ENCODE measurements around the gene TOR1AIP1.

Gene TOR1AIP1

GRCh38 chr1:179953974-179954492 lies 71.9 kb downstream of the TOR1AIP1 start:
- peak overlapping the region; percentile 93 for H3K27ac ChIP-seq (ENCODE audit: extremely low read depth, low read depth, low read length)
- POLR2A ChIA-PET, result interaction anchor here (0.7 to 2.9 kb wide), 6 partner anchors 15 to 72 kb away, joined by 3 to 29 read pairs (median 4); partner anchors contain the start of gene TOR1AIP1
- peak overlapping the region; percentile 100 for H3K4me3 ChIP-seq (ENCODE audit: low read depth, low read length)
- H3K9me3 ChIP-seq (ENCODE audit: control insufficient read depth, insufficient read depth, low read depth, low read length), result no peaks in the 10 kb centered on the region
- peaks cover 4% of the 10 kb centered on the region; the same call in 1 of the 2 replicates for H3K4me1 ChIP-seq (ENCODE audit: control insufficient read depth, insufficient read depth, low read length)
- CTCF ChIA-PET, result interaction anchor here (0.6 to 1.8 kb wide), 6 partner anchors 17 to 170 kb away, joined by 3 to 6 read pairs (median 4); no protein-coding TSS in a partner anchor
- H3K36me3 ChIP-seq (ENCODE audit: control insufficient read depth in 2 of 2, insufficient read depth in 1 of 2, low read length in 2 of 2), result no peaks in the 10 kb centered on the region
- TF ChIP-seq ZBTB44 (tag by site-specific recombination; IDR thresholded peaks at IDR 0.05) (no peak), PRDM1 (tag by site-specific recombination; IDR thresholded peaks at IDR 0.05) (peak; percentile 65; the same call in 1 of the 2 replicates), ZNF132 (tag by site-specific recombination; IDR thresholded peaks at IDR 0.05; ENCODE audit: borderline replicate concordance) (no peak), MZF1 (tag by site-specific recombination; IDR thresholded peaks at IDR 0.05; ENCODE audit: borderline replicate concordance) (peak; percentile 52; the same call in 1 of the 2 replicates), ZBTB11 (tag by site-specific recombination; conservative IDR thresholded peaks at IDR 0.05; ENCODE audit: low read depth) (peak; percentile 66), CTCF (tag by site-specific recombination; IDR thresholded peaks at IDR 0.05) (peak; percentile 75; the same call in 1 of the 2 replicates), ZNF704 (tag by site-specific recombination; IDR thresholded peaks at IDR 0.05) (no peak), ZBTB7A (tag by site-specific recombination; IDR thresholded peaks at IDR 0.05; ENCODE audit: low read depth) (no peak; the same call in 1 of the 2 replicates), ZNF148 (tag by site-specific recombination; IDR thresholded peaks at IDR 0.05; ENCODE audit: borderline replicate concordance) (no peak), ZNF792 (tag by site-specific recombination; IDR thresholded peaks at IDR 0.05) (no peak), TRIM28 (IDR thresholded peaks at IDR 0.05; ENCODE audit: borderline replicate concordance, low read length) (0 out of 2 replicates have a peak, but pooled peaks have one; percentile 84), KLF16 (tag by site-specific recombination; IDR thresholded peaks at IDR 0.05) (0 out of 2 replicates have a peak, but pooled peaks have one; percentile 42), ZNF600 (tag by site-specific recombination; IDR thresholded peaks at IDR 0.05) (no peak), ZNF174 (tag by site-specific recombination; IDR thresholded peaks at IDR 0.05) (no peak), ZNF37A (tag by site-specific recombination; IDR thresholded peaks at IDR 0.05) (no peak), HOXA7 (CRISPR knock-in tag; IDR thresholded peaks at IDR 0.05; ENCODE audit: borderline replicate concordance) (no peak), ZNF146 (tag by site-specific recombination; IDR thresholded peaks at IDR 0.05) (no peak), ZNF544 (tag by site-specific recombination; IDR thresholded peaks at IDR 0.05) (no peak), ZNF513 (tag by site-specific recombination; IDR thresholded peaks at IDR 0.05) (0 out of 2 replicates have a peak, but pooled peaks have one; percentile 19), ZNF747 (tag by site-specific recombination; IDR thresholded peaks at IDR 0.05) (no peak), YY2 (tag by site-specific recombination; IDR thresholded peaks at IDR 0.05) (no peak), GLIS2 (tag by site-specific recombination; IDR thresholded peaks at IDR 0.05) (no peak), ZNF404 (tag by site-specific recombination; IDR thresholded peaks at IDR 0.05) (no peak), ZNF521 (tag by site-specific recombination; IDR thresholded peaks at IDR 0.05) (no peak), ZNF555 (tag by site-specific recombination; conservative IDR thresholded peaks at IDR 0.05) (no peak), ZNF112 (tag by site-specific recombination; IDR thresholded peaks at IDR 0.05) (no peak), MYNN (tag by site-specific recombination; IDR thresholded peaks at IDR 0.05; ENCODE audit: borderline replicate concordance) (no peak)

Data from HEK293 (cell line).